ENCODE measurements around the gene KCTD15.

DNA sequence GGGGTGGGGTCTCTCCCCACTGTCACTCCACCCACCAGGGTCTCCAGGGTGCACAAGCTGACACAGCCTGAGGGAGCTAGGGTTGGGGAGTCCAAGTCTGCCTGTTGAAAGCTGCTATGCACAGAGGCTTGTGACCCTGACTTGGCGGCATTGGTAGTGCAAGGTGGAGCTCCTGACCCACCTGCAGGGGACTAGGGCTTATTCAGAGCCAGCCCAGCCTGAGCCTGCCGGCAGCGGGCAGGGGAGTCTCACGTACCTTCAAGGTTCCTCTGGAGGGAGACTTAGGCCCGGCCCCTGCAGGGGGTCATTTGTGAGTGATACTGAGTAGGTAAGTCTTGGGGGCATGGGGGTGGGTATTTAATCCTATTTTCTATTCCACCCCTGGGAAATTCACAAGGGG, 4.7 kb downstream of the KCTD15 start:
- TF ChIP-seq ESRRG (CRISPR knock-in tag; IDR thresholded peaks at IDR 0.05): no peak
- no peak for TF ChIP-seq TOX (CRISPR knock-in tag; IDR thresholded peaks at IDR 0.05; ENCODE audit: borderline replicate concordance)
- TF ChIP-seq, protein P1, sequence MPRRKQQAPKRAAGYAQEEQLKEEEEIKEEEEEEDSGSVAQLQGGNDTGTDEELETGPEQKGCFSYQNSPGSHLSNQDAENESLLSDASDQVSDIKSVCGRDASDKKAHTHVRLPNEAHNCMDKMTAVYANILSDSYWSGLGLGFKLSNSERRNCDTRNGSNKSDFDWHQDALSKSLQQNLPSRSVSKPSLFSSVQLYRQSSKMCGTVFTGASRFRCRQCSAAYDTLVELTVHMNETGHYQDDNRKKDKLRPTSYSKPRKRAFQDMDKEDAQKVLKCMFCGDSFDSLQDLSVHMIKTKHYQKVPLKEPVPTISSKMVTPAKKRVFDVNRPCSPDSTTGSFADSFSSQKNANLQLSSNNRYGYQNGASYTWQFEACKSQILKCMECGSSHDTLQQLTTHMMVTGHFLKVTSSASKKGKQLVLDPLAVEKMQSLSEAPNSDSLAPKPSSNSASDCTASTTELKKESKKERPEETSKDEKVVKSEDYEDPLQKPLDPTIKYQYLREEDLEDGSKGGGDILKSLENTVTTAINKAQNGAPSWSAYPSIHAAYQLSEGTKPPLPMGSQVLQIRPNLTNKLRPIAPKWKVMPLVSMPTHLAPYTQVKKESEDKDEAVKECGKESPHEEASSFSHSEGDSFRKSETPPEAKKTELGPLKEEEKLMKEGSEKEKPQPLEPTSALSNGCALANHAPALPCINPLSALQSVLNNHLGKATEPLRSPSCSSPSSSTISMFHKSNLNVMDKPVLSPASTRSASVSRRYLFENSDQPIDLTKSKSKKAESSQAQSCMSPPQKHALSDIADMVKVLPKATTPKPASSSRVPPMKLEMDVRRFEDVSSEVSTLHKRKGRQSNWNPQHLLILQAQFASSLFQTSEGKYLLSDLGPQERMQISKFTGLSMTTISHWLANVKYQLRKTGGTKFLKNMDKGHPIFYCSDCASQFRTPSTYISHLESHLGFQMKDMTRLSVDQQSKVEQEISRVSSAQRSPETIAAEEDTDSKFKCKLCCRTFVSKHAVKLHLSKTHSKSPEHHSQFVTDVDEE (CRISPR knock-in tag; IDR thresholded peaks at IDR 0.05): no peak
- TF ChIP-seq, protein P2, sequence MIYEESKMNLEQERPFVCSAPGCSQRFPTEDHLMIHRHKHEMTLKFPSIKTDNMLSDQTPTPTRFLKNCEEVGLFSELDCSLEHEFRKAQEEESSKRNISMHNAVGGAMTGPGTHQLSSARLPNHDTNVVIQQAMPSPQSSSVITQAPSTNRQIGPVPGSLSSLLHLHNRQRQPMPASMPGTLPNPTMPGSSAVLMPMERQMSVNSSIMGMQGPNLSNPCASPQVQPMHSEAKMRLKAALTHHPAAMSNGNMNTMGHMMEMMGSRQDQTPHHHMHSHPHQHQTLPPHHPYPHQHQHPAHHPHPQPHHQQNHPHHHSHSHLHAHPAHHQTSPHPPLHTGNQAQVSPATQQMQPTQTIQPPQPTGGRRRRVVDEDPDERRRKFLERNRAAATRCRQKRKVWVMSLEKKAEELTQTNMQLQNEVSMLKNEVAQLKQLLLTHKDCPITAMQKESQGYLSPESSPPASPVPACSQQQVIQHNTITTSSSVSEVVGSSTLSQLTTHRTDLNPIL (CRISPR knock-in tag; IDR thresholded peaks at IDR 0.05; ENCODE audit: low read depth): no peak
- TF ChIP-seq ZNF8 (CRISPR knock-in tag; IDR thresholded peaks at IDR 0.05): no peak
- no peak for TF ChIP-seq BACH2 (CRISPR knock-in tag; IDR thresholded peaks at IDR 0.05; ENCODE audit: borderline replicate concordance)
- TF ChIP-seq CSDC2 (CRISPR knock-in tag; IDR thresholded peaks at IDR 0.05): no peak
